Neuron (in vitro differentiated cells): Measurements from ENCODE around the gene ADCY5.

Experiments used
- H2AFZ ChIP-seq: one replicate; pipeline ENCODE4 v1.6.1; 2013; ENCODE audit warnings: low read depth, mild to moderate bottlenecking, inconsistent platforms, low read length, moderate library complexity
- H3K27me3 ChIP-seq: one replicate; pipeline ENCODE4 v1.6.1; 2013; ENCODE audit warnings: low read length; ENCODE audit not compliant: insufficient read depth
- H3K36me3 ChIP-seq: one replicate; pipeline ENCODE4 v1.6.1; 2013; ENCODE audit warnings: low read length; ENCODE audit not compliant: insufficient read depth
- H3K4me1 ChIP-seq: one replicate; pipeline ENCODE4 v1.6.1; 2013; ENCODE audit warnings: low read length; ENCODE audit not compliant: insufficient read depth
- H3K4me3 ChIP-seq: 2 replicates; pipeline ENCODE4 v1.5.1; 2013; ENCODE audit warnings: mild to moderate bottlenecking, low read length, moderate library complexity
- H3K9me3 ChIP-seq: one replicate; pipeline ENCODE4 v1.6.1; 2013; ENCODE audit warnings: low read length

Gene ADCY5

DNA sequence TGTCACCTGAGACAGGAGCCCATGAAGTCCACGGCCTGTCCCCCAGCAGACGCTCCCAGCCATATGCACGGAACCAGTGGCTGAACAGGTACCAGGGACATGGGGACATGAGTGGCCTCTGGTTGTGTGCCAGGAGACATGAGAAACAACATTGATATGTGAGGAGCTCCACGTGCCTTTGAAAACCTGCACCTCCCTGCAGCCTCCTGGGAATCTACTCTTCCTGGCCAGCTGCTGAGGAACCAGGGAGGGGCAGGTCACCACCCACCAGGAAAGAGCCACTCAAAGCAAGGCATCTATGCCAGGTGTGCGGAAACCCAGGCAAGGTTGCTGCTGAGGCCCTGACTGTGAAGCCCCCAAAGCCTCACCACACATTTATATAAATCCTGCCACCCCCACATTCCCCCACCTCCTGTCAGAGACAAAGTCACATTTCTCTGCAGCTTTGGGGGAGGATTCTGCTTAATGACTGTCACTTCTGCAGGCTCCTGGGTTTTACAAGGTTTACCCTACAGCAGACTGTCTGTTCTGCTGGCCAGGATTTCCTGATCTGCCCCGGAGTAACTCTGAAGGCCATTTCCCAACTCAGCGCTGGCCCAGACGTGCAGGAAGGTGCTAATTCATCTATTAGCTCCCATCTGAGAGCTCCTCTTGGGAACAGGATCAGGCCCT is 110.8 kb downstream of the ADCY5 start:
- H3K9me3 ChIP-seq, result peaks cover 3% of the 10 kb centered on the region
- no peak overlapping the region for H2AFZ ChIP-seq
- H3K36me3 ChIP-seq, result no peaks in the 10 kb centered on the region
- H3K27me3 ChIP-seq, result no peaks in the 10 kb centered on the region
- H3K4me1 ChIP-seq, result no peaks in the 10 kb centered on the region
- H3K4me3 ChIP-seq, result no peak overlapping the region

DNA sequence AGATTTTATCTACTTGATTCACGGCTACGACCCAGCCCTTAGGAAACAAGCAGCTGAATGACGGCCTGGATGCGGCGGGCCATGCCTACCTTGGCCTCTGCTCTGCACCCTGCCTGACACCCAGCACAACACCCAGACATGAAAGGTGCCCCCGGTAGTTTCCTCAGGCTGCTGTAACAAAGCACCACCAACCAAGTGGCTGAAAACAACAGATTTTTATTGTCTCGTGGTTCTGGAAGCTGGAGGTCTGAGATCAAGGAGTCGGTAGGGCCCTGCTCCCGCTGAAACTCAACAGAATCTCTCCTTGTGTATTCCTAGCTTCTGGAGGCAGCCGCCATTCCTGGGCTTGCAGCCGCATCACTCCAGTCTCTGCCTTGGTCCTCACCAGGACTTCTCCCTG is 111.7 kb downstream of the ADCY5 start:
- H3K36me3 ChIP-seq, result no peaks in the 10 kb centered on the region
- H3K4me3 ChIP-seq, result no peak overlapping the region
- H2AFZ ChIP-seq, result no peak overlapping the region
- no peaks in the 10 kb centered on the region for H3K27me3 ChIP-seq
- H3K9me3 ChIP-seq, result peaks cover 3% of the 10 kb centered on the region
- H3K4me1 ChIP-seq, result no peaks in the 10 kb centered on the region

DNA sequence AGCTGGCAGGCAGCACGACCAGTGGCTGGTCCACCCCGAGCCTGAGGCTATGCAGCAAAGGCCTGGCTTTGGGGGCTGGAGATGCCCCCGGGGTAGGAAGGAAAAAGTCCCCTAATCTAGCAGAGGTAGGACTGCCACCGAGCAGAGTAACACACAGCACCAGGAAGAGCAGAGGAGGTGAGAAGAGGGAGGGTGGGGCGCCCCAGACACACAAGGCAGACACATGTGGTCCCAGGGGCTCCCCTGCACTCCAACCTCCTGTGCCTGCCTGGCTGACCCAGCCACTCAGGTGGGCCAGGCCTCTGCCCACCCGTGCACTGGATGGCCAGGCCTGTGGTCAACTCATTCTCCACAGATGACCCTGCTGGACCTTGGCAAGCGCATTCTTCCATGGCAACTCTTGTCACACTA is 112.4 kb downstream of the ADCY5 start:
- Histone ChIP-seq H2AFZ (no peak overlapping the region), H3K9me3 (peaks cover 3% of the 10 kb centered on the region), H3K36me3 (no peaks in the 10 kb centered on the region), H3K4me3 (no peak overlapping the region), H3K27me3 (no peaks in the 10 kb centered on the region), H3K4me1 (no peaks in the 10 kb centered on the region)

DNA sequence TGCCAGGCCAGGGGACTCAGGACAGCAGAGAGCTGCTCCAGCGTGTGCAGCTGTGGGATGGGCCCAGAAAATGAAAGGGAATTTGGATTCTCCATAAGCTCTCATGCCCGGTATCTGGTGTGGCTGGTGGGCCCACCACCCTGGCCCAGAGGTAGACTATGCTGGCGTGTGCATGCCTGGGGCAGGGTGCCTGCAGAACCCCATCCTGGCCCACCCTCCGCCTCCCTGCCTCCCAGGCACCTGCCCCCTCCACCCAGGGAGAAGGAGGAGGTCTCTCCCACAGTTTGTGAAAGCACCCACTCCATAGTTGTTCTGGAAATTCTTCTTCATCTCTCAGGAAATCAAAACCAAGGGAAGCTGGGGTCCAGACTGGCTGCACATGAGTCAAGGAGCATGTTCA is 112.9 kb downstream of the ADCY5 start:
- Histone ChIP-seq H3K4me3 (no peak overlapping the region), H3K9me3 (peaks cover 3% of the 10 kb centered on the region), H2AFZ (no peak overlapping the region), H3K27me3 (no peaks in the 10 kb centered on the region), H3K4me1 (no peaks in the 10 kb centered on the region), H3K36me3 (no peaks in the 10 kb centered on the region)

DNA sequence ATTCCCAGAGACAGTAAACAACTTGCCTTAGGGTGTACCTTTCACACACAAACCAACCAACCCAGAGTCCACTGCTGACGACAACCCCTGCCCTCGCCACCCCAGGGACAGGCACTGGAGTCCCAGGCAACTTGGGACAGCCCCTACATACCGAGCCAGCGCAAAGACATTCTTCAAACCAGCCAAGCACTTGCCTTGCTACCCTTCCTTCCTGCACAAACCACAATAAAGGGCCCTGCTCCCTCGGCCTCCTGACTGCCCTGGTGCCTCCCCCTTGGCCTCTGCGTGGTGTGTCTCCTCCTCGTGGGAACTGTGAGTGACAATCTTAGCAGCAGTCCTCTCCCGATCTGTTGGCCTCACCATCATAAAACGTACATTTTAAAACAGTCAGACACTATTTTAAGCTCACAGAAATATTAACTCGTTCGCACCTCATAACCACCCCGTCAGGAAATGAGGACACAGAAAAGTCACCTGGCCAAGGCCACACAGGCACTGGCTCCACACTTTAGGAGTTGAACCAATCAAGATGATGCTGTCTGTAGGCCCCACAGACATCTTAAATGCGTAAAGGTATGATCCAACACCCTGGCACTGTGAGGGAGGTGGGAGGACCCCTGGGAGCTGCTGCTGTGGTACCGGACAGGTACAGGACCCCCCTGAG is 113.8 kb downstream of the ADCY5 start:
- no peak overlapping the region for H2AFZ ChIP-seq

DNA sequence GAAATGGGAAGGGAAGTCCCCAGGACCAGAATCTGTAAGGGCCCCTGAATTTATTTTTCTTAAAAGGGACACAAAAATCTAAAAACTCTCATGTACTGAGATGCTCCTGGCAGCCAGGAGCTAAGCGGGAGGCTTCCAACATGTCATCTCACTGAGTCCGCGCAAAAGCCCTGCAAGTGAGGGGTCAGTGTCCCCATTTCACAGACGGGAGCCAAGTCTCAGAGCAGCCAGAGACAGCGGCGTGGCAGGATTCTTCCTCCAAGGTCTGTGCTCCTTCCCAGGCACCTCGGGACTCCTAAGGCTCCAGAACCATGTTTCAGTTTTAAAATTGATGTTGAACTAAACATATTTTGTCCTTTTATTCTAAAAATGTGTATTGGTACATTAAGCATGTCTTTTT is 114.8 kb downstream of the ADCY5 start:
- Histone ChIP-seq H3K36me3 (no peaks in the 10 kb centered on the region), H3K27me3 (no peaks in the 10 kb centered on the region), H3K9me3 (peaks cover 3% of the 10 kb centered on the region), H2AFZ (no peak overlapping the region), H3K4me1 (no peaks in the 10 kb centered on the region), H3K4me3 (no peak overlapping the region)

More for the DNA sequence above, 113.8 kb downstream of the ADCY5 start:
- Histone ChIP-seq H3K4me3 (no peak overlapping the region), H3K27me3 (no peaks in the 10 kb centered on the region), H3K36me3 (no peaks in the 10 kb centered on the region), H3K9me3 (peaks cover 3% of the 10 kb centered on the region), H3K4me1 (no peaks in the 10 kb centered on the region)

DNA sequence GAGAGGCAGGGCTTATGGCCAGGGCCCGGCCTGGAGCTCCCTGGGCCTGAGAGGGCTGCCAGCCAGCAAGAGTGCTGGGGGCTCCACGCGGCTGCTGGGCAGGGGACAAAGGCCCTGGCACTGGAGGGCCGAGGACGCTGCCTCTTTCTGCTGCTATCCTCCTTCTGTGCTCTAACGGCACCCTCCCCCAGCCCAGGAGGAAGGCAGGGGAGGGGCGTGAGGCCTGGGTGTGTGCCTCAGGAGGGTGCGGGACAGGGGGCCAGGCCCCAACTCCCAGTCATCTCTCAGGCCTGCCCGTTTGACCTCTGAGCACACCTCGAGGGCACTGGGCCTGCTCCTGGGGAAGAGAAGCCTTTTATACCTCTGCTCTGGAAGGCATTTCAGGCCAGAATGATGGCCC is 115.5 kb downstream of the ADCY5 start:
- H3K4me3 ChIP-seq, result no peak overlapping the region
- H3K27me3 ChIP-seq, result no peaks in the 10 kb centered on the region
- no peaks in the 10 kb centered on the region for H3K4me1 ChIP-seq
- H2AFZ ChIP-seq, result no peak overlapping the region
- no peaks in the 10 kb centered on the region for H3K36me3 ChIP-seq
- H3K9me3 ChIP-seq, result peaks cover 3% of the 10 kb centered on the region

DNA sequence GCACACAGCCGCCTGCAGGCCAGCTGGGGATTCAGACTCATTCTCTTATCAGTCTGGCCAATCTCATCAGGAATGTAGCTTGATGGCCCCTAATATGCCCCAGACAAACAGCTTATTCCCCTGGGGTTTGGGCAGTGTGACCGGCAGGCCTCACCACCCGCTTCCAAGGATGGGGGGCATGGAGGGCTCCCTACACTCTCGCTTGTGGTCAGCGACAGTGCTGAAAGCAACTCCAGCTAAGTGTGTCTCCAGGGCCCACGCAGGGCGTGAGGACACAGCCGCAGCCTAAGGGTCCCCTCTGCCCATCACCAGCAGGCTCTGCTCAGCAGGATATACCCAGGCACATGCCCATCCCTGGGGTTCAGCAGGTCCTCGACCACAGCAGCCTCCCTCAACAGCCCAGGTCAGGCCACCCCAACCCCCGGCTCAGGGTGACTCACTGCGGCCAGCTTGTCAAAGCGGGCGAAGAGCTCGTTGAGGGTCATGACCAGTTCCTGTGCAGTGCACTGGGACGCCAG is 116.7 kb downstream of the ADCY5 start:
- peaks cover 8% of the 10 kb centered on the region for H3K27me3 ChIP-seq
- H2AFZ ChIP-seq, result no peak overlapping the region
- H3K4me1 ChIP-seq, result no peaks in the 10 kb centered on the region
- H3K4me3 ChIP-seq, result no peak overlapping the region
- no peaks in the 10 kb centered on the region for H3K9me3 ChIP-seq
- no peaks in the 10 kb centered on the region for H3K36me3 ChIP-seq

DNA sequence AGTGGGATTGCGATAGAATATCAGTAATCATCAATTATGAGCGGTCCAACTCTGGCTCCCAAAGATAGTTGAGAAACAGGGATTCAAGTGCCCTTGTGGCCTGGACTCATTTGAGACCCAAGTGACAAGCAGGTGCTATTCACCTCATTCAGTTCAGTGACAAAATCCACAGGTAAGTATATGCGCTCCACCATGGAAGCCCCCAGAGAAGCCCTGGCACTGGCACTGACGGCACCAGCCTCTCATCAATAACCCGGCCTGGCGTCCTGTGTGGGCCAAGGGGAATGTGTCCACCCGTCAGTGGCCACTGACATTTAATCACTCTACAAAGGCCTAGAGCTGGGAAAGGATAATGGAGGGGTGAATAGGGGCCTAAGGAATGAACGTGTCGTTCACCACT is 117.2 kb downstream of the ADCY5 start:
- peaks cover 9% of the 10 kb centered on the region for H3K27me3 ChIP-seq
- no peak overlapping the region for H3K4me3 ChIP-seq
- no peaks in the 10 kb centered on the region for H3K4me1 ChIP-seq

DNA sequence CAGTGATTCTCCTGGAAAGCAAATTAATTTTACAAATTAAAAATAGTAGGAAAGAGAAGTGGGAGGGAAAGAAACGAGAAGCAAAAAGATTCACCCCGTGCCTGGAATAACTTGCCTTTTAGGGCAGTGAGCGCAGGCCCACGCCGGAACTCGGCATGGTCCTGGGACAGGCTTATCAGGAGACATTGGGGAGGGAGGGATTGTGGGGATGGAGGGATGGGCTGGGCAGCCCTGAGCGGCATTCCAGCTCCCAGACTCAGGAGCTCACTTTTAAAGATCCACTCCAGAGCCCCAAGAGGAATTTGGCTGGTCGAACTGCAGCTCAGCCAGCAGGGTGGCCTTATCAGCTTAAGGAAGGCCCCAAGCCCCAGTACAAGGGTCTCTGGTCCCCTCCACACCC is 117.9 kb downstream of the ADCY5 start:
- H3K9me3 ChIP-seq, result no peaks in the 10 kb centered on the region
- H3K4me3 ChIP-seq, result no peak overlapping the region
- no peaks in the 10 kb centered on the region for H3K36me3 ChIP-seq
- no peaks in the 10 kb centered on the region for H3K4me1 ChIP-seq
- peaks cover 12% of the 10 kb centered on the region for H3K27me3 ChIP-seq
- H2AFZ ChIP-seq, result no peak overlapping the region

More for the DNA sequence above, 117.2 kb downstream of the ADCY5 start:
- Histone ChIP-seq H2AFZ (no peak overlapping the region), H3K36me3 (no peaks in the 10 kb centered on the region), H3K9me3 (no peaks in the 10 kb centered on the region)

DNA sequence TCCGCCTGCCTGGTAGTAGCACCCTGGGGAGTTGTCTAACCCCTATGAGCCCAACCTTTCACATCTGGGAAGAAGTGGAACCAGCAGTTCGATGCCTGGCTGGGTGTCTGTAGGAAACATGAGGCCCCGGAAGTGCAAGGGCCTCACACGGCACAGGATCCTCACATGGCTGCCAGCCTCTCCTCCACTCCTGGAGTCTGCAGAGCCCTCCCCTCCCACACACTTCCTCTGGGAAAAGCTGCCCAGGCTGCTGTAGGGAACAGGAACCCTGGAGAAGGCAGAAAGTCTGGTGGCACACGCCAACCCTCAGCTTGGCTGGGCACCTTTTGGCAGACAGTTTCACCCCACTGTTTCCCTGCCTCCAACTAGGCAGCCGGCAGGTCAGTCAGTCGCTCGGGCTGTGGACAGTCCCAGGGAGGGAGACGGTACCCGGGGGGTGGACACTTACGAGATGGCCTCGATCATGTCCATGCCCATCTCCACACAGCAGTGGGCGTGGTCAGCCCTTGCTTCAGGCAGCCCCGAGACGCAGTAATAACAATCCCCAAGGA is 118.4 kb downstream of the ADCY5 start:
- Histone ChIP-seq H3K4me1 (no peaks in the 10 kb centered on the region), H3K27me3 (peaks cover 12% of the 10 kb centered on the region), H3K4me3 (no peak overlapping the region), H3K9me3 (no peaks in the 10 kb centered on the region), H3K36me3 (no peaks in the 10 kb centered on the region), H2AFZ (no peak overlapping the region)

DNA sequence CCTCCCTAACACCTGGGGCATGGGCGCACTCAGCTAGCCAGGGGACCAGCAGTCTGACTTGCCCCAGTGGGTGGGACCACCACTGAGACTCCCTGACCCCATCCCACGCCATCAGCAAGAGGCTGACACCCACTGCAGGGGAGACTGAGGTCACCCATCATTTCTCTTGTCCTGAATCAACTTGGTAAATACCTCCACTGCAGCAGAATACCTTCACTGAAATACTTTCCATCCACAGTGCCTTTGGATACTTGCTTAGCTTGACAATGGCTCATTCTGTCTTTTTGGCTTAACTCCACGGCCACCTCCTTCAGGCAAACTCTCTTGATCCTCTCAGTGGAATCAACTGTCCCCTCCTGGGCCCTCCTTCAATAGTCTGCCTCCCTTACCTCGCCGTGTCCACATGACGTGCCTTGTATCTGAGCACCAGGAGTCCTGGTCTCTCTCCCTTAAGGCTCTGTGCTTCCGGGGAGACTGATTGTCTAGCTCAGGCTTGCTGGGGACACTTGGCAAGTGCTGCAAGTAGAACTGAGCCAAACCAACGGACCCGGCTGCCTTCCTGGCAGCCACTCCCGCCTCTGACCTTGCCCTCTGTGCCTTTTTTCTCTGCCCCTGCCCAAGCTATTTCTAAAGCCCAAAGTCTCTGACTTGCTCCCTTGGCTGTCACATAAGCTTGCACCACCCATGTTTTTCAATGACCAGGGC is 119.1 kb downstream of the ADCY5 start:
- no peak overlapping the region for H3K4me3 ChIP-seq
- no peaks in the 10 kb centered on the region for H3K4me1 ChIP-seq
- no peaks in the 10 kb centered on the region for H3K36me3 ChIP-seq
- peaks cover 12% of the 10 kb centered on the region for H3K27me3 ChIP-seq
- H3K9me3 ChIP-seq, result no peaks in the 10 kb centered on the region
- no peak overlapping the region for H2AFZ ChIP-seq
